ENCODE results near the gene PID1.

The PID1 gene

DNA sequence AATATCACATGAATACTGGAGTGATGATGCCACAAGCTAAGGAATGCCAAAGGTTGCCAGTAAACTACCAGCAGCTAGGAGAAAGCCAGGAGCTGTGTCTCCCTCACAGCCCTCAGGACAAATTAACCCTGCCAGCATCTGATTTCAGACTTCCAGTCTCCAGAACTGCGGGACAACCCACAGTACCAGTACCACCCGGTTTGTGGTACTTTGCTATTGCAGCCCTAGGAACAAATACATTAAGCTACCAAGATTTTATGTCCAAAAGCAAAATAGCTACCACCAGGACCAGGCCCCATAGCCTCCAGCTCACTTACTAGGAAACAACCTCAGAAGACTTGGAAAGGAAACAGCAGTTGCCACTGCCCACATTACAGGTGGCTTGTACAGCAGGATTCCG is 10.0 kb downstream of the PID1 start:
- no peak for DNase-seq (ENCODE audit: low read depth)

GRCh38 chr2:229257985-229258384 is 13.1 kb downstream of the PID1 start:
- no peak for DNase-seq (ENCODE audit: low read depth)

DNA sequence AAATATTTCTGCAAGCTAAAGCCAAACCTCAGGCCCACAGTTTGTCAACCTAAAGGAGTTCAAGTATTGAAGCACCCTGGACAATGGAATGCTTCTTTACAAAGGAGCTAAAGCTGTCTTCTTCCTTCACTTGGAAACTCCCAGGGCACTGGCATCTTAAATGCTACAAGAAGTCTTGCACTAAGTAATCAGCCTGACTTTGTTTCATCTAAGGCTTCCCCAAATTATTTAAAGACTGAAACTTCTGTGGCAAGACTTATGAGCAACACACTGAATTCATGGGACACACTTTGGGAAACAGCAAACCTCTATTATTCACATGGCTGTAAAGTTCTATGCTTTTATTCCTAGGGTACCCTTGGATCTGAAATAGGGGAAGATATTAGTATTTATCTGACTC is 14.7 kb downstream of the PID1 start:
- DNase-seq (ENCODE audit: low read depth): no peak

- no peak for DNase-seq (ENCODE audit: low read depth)
Measured at GRCh38 chr2:229254206-229254605, 16.9 kb downstream of the PID1 start.

DNA sequence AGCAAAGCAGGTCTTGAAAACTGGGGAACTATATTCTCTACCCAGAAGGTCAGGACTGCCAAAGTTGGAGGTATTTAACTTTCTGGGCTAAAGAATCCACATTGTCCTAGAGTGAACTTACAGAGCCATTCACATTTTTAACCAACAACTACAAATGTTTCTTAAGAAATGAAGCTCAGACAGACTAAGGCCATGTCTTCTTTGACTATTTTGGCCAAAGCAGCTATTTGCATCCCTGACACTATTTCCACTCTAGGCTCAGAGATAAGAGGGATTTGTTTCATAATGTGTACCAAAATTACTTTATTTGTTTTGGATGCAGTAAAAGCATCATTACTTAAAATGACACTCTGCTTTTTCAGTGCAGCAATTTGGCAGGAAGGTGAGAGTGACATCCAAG is 18.1 kb downstream of the PID1 start:
- DNase-seq (ENCODE audit: low read depth): no peak

GRCh38 chr2:229252280-229252679 is 18.8 kb downstream of the PID1 start:
- DNase-seq (ENCODE audit: low read depth): no peak

DNA sequence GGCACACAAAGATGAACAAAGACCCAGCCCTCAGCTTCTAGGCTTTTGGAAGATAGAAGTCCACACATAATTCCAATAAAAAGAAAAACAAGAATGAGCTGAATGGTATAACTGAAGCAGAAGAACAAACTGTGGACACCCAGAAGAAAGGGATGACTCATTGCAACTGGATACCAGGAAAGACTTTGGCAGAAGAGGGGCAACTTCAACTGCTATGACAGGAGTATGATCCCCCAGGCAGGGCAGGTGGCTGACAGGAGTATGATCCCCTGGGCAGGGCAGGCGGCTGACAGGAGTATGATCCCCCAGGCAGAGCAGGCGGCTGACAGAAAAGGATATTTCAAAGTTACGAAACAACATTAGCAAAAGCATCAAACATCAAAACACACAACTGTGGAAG is 21.6 kb downstream of the PID1 start:
- no peak for DNase-seq (ENCODE audit: low read depth)

DNA sequence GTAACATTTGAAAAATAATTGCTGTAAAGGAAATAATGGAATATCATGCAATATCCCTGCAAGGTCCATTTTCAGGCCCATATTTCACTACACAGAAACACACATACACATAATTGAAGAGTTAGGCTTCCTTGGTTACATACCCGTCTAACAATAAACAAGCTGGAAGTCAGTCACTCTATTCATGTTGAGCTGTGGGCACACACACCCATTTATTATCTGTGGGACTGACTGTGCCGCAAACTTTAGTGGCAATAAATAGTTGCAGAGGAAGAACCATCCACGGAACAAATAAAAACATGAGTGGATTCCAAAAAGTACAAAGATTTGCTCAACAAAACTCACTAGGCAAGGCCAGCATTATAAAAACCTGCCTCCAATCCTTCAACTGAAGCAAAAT is 24.8 kb downstream of the PID1 start:
- DNase-seq (ENCODE audit: low read depth): no peak

DNA sequence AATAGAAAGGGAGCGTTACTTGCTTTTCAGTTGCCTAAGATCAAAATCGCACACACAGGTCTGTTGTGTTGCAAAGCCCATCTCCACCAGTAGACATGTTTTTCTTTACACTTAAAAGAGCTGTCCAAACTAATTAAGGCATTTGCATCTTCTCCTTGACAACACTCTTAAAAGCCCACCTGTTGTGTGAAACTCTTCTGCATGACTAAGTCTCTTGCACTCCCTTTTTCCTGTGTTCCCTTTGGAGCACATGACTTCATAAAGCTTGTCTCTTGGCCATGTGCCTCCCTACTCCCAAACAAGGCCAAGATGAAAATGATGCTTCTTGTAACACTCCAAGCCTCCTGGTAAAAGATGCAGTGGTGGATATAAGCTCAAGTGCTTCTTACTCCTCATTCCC is 26.1 kb downstream of the PID1 start:
- DNase-seq (ENCODE audit: low read depth): no peak

DNA sequence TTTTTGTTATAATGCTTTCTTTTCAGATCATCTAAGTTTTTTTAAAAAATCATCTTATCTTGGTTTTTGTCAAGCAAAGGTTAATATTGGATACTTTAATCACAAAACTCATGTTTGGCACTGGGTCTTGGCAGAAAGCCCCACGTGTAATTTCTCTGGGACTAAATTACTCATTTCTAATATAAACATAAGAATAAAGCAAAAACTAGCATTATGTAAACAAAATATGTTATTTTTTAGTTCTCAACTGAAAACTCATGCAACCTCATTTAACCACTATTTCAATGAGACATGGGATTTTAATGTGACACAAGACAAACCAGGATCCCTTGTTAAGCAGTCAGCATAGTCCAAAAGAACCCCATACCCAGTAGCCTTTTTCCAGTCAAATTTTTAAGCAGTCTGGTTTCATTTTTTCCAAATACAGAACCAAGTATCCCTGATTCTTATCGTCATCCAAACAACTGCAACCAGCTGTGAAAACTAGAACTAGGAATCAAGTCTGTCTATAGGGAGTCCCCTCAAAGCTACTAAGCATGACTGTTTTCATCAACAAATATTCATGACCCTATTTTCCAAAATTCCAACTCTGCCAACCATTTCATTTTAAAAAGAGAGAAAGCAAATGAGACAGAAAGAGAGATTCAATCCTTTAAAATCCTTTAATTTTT is 27.1 kb downstream of the PID1 start:
- no peak for DNase-seq (ENCODE audit: low read depth)

- DNase-seq (ENCODE audit: low read depth): no peak
Measured at GRCh38 chr2:229240984-229241491, 30.0 kb downstream of the PID1 start.

DNA sequence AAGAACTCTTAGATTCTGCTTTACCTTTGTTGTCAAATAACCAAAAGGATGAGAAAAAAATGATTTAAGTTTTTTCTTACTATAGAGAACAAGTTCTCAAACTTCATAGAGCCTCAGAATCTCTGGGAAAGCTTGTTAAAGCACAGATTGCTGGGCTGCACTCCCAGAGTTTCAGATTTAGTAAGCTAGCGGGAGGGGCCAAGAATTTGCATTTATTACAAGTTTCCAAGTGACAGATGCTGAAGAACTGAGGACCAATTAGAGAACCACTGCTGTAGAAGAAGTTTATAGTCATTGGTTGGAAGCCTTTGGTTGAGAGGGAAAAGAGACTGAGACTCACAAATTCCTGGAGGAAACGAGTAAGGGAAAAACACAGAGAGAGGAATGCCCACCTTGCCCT is 32.1 kb downstream of the PID1 start:
- no peak for DNase-seq (ENCODE audit: low read depth)

- no peak for DNase-seq (ENCODE audit: low read depth)
Measured at GRCh38 chr2:229237270-229237669, 33.8 kb downstream of the PID1 start.

GRCh38 chr2:229235131-229235914 is 35.8 kb downstream of the PID1 start:
- no peak for DNase-seq (ENCODE audit: low read depth)

- no peak for DNase-seq (ENCODE audit: low read depth)
Measured at GRCh38 chr2:229231885-229232284, 39.2 kb downstream of the PID1 start.

DNA sequence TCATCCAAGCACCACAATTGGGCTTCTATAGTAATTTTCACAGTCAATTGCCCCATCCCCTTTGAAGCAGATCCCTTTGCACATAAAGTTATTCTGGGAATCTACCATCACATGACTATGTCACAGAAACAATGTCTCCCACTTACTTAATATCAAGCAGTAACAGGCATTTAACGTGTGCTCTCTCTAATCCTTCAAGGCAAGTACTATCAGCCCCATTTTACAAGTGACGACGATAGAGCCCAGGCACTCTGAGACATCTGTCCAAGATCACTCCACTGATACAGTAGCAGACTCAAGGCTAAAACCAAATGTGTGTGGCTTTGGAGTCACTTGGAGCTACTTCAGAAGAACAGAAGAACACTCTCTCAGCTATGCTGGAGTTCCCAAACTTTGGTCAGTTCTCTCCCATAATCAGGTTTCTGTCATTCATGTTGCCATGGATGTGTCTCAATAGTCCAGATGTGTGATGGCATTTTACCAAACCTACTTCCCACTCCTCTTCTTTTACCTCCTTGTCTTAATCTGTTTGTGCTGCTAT is 39.7 kb downstream of the PID1 start:
- no peak for DNase-seq (ENCODE audit: low read depth)

GRCh38 chr2:229230911-229231310 is 40.2 kb downstream of the PID1 start:
- DNase-seq (ENCODE audit: low read depth): no peak

- DNase-seq (ENCODE audit: low read depth): no peak
Measured at GRCh38 chr2:229230256-229230655, 40.8 kb downstream of the PID1 start.

GRCh38 chr2:229226382-229226781 is 44.7 kb downstream of the PID1 start:
- DNase-seq (ENCODE audit: low read depth): no peak

GRCh38 chr2:229223107-229223506 is 48.0 kb downstream of the PID1 start:
- no peak for DNase-seq (ENCODE audit: low read depth)

GRCh38 chr2:229221641-229222040 is 49.4 kb downstream of the PID1 start:
- DNase-seq (ENCODE audit: low read depth): no peak

GRCh38 chr2:229220254-229220653 is 50.8 kb downstream of the PID1 start:
- no peak for DNase-seq (ENCODE audit: low read depth)

GRCh38 chr2:229218329-229218921 is 52.7 kb downstream of the PID1 start:
- no peak for DNase-seq (ENCODE audit: low read depth)
